ENCODE measurements around the gene PROB1.

Gene PROB1

DNA sequence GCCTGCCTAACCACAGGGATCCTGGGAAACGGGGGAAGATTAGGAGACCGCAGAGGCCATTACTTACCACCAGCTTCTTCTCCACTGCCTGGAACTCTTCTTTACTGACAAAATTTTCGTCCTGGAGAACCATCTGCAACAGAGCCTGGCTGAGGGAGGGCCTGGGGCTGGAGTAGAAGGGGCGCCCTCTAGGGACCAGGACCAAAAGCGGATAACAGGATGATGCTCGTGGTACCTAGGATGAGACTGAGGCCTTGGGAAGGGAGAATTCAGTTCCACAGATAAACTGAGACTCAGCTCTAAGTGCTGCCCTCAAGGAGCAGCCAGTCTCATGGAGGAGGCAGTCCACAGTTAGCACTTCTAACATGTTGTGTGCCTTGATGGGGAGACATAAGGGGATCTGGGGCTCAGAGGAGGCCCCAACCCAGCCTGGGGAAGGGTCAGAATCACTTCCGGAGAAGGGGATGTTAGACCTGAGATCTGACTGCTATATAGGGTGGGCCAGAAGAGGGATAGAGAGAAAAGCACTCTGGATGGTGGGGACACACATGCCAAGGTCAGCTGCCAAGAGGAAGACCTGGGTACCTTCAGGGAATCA lies 7.8 kb upstream of the PROB1 start:
- Histone ChIP-seq H3K27ac (ENCODE audit: insufficient read depth, low read depth, low read length, poor library complexity, severe bottlenecking) (no peak overlapping the region), H3K4me3 (ENCODE audit: insufficient read depth, low read depth, low read length) (no peak overlapping the region), H3K4me1 (ENCODE audit: control insufficient read depth, insufficient read depth, low read length) (peaks cover 8% of the 10 kb centered on the region), H3K27me3 (ENCODE audit: control insufficient read depth, insufficient read depth, low read length, poor library complexity, severe bottlenecking) (no peaks in the 10 kb centered on the region), H3K36me3 (ENCODE audit: control insufficient read depth, insufficient read depth, low read length) (no peaks in the 10 kb centered on the region), H3K9me3 (ENCODE audit: control insufficient read depth, low read length) (no peaks in the 10 kb centered on the region)
- WGBS, 2 experiments: 65 to 75% methylated on average over 7 of the region's 7 CpGs

DNA sequence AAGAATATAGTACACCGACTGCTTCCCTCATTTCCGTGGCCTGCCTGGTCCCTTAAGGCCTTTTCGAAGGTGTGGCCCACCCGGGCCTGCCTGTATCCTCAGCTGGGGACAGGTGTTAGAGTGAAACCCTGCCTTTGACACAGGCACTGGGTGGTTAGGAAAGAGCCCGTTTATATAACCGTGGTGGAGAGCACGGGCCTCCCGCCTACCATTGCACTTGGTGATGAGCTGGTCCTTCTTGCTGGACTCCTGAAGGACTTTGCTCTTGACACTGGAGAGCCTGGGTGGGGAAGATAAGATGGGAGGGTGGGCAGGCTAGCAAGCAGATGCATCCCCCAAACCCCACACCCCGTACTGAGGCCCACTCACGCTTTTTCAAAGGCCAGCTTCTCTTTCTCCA lies 6.6 kb upstream of the PROB1 start:
- H3K4me3 ChIP-seq (ENCODE audit: insufficient read depth, low read depth, low read length): no peak overlapping the region
- 94 to 97% methylated on average over 10 of the region's 10 CpGs for WGBS, 2 experiments
- H3K4me1 ChIP-seq (ENCODE audit: control insufficient read depth, insufficient read depth, low read length): peaks cover 8% of the 10 kb centered on the region
- no peaks in the 10 kb centered on the region for H3K36me3 ChIP-seq (ENCODE audit: control insufficient read depth, insufficient read depth, low read length)
- no peak overlapping the region for H3K27ac ChIP-seq (ENCODE audit: insufficient read depth, low read depth, low read length, poor library complexity, severe bottlenecking)
- H3K27me3 ChIP-seq (ENCODE audit: control insufficient read depth, insufficient read depth, low read length, poor library complexity, severe bottlenecking): no peaks in the 10 kb centered on the region
- no peaks in the 10 kb centered on the region for H3K9me3 ChIP-seq (ENCODE audit: control insufficient read depth, low read length)

DNA sequence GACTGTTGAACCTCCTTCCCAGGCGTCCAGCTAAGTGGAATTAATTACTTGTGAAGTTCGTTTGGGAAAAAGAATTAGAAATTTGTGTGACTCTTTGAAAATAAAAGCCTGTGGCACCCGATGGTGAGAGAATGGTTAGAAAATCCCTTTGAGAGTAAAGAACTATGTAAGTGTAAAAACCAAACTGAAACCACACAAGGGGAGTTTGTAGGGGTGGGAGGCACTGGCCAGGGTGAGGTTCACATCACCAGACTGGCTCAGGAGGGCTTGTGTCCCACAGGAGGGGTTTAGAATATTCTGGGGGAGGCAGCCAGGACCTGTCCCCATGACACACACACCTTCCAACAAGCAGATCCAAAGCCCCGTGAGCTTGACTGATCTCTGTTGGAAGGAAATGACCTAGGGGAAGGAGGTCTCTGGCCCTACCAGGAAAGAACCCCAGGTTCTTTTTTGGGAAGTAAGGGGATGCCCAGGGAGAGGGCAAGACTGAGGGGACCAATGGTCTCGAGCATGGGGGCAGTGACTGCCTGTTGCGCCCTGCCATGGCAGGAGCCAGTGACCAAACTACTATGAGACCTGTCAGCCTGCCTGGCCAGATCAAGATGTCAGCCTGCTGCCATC lies 4.7 kb upstream of the PROB1 start:
- WGBS, 2 experiments: 94% methylated on average over 6 of the region's 6 CpGs

DNA sequence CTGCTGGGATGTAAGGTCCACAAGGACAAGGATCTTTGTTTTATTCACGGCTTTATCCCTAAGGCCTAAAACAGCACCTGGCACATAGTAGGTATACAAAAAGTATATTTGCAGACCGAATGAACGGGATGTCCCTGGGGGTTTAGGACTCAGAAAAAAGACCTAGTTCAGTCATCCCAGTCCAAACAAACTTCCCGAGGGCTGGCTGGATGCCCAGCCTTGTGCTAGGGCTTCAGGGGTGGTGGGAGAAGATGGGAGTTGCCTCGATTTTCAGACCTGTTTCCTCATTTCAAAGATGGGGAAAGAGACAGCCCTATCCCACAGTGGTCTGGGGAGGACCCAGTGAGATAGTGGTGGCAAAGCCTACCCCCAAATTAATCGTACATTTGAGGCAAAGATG lies 3.0 kb upstream of the PROB1 start:
- H3K9me3 ChIP-seq (ENCODE audit: control insufficient read depth, low read length): no peaks in the 10 kb centered on the region
- no peak overlapping the region for H3K27ac ChIP-seq (ENCODE audit: insufficient read depth, low read depth, low read length, poor library complexity, severe bottlenecking)
- WGBS, 2 experiments: 93 to 94% methylated on average over 6 of the region's 6 CpGs
- no peaks in the 10 kb centered on the region for H3K36me3 ChIP-seq (ENCODE audit: control insufficient read depth, insufficient read depth, low read length)
- no peak overlapping the region for H3K4me3 ChIP-seq (ENCODE audit: insufficient read depth, low read depth, low read length)
- H3K4me1 ChIP-seq (ENCODE audit: control insufficient read depth, insufficient read depth, low read length): peaks cover 1% of the 10 kb centered on the region
- H3K27me3 ChIP-seq (ENCODE audit: control insufficient read depth, insufficient read depth, low read length, poor library complexity, severe bottlenecking): peaks cover 34% of the 10 kb centered on the region

More for the DNA sequence above, 4.7 kb upstream of the PROB1 start:
- peaks cover 17% of the 10 kb centered on the region for H3K27me3 ChIP-seq (ENCODE audit: control insufficient read depth, insufficient read depth, low read length, poor library complexity, severe bottlenecking)
- H3K9me3 ChIP-seq (ENCODE audit: control insufficient read depth, low read length): no peaks in the 10 kb centered on the region
- peaks cover 8% of the 10 kb centered on the region for H3K4me1 ChIP-seq (ENCODE audit: control insufficient read depth, insufficient read depth, low read length)
- no peak overlapping the region for H3K4me3 ChIP-seq (ENCODE audit: insufficient read depth, low read depth, low read length)
- H3K36me3 ChIP-seq (ENCODE audit: control insufficient read depth, insufficient read depth, low read length): no peaks in the 10 kb centered on the region
- no peak overlapping the region for H3K27ac ChIP-seq (ENCODE audit: insufficient read depth, low read depth, low read length, poor library complexity, severe bottlenecking)

DNA sequence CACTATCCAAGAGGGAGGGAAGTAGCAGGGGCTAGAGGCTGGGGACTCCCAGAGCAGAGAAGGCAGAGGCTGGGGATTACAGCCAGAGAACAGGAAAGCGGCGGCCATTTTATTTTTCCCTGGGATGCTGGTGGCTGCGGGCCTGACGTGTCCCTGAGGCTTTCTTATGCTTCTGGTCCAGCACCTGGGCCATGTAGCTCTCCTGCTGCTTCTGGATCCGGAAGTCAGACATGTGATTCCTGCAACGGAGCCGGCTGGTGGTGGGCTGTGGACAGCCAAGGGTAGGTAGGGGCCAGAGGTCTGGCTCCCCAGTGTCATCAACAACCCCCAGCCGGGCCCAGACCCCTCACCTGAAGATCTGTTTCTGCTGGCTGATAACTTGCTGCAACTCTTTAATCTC lies 1.8 kb upstream of the PROB1 start:
- H3K4me3 ChIP-seq (ENCODE audit: insufficient read depth, low read depth, low read length): no peak overlapping the region
- H3K9me3 ChIP-seq (ENCODE audit: control insufficient read depth, low read length): no peaks in the 10 kb centered on the region
- H3K36me3 ChIP-seq (ENCODE audit: control insufficient read depth, insufficient read depth, low read length): no peaks in the 10 kb centered on the region
- peaks cover 46% of the 10 kb centered on the region for H3K27me3 ChIP-seq (ENCODE audit: control insufficient read depth, insufficient read depth, low read length, poor library complexity, severe bottlenecking)
- H3K4me1 ChIP-seq (ENCODE audit: control insufficient read depth, insufficient read depth, low read length): no peaks in the 10 kb centered on the region
- no peak overlapping the region for H3K27ac ChIP-seq (ENCODE audit: insufficient read depth, low read depth, low read length, poor library complexity, severe bottlenecking)
- WGBS, 2 experiments: 89 to 90% methylated on average over 8 of the region's 8 CpGs

DNA sequence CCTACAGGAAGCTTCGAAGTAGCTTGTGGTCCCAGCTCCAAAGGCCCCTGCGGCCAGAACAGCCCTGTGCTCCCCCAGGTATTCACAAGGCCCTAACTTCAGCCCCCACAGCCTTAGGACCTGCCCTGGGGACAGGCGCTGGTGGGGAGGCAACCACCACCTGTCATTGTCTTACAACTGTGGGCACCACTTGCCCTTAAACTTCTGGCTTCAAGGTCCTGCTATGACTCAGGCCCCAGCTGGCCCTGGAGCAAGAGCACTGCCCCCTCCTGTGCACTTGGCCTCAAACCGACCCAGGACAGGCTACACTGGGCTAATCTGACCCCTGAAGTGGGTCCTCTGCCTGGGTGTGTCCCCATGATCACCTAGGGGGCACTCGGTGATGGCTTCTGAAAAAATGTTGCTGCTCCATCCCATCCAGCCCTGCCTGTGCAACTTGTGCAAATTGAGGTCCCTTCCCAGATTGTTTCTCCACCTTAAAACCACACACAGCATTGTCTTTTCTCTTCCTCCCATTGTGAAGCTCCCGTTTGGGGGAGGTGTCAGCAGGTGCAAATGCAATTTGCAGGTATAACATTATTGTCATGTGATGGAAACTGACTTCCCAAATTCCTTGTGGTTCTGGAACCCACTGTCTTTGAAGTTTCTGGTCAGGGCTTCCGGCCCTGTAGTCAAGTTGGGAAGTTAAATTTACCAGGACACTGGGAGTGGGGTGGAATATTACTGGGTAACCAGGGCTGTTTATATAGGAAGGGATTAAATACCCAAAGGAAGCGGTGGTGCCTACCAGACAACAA lies 1.1 kb upstream of the PROB1 start:
- H3K9me3 ChIP-seq (ENCODE audit: control insufficient read depth, low read length): no peaks in the 10 kb centered on the region
- H3K27ac ChIP-seq (ENCODE audit: insufficient read depth, low read depth, low read length, poor library complexity, severe bottlenecking): no peak overlapping the region
- no peaks in the 10 kb centered on the region for H3K36me3 ChIP-seq (ENCODE audit: control insufficient read depth, insufficient read depth, low read length)
- no peak overlapping the region for H3K4me3 ChIP-seq (ENCODE audit: insufficient read depth, low read depth, low read length)
- WGBS, 2 experiments: 81 to 84% methylated on average over 8 of the region's 8 CpGs
- H3K27me3 ChIP-seq (ENCODE audit: control insufficient read depth, insufficient read depth, low read length, poor library complexity, severe bottlenecking): peaks cover 53% of the 10 kb centered on the region
- no peaks in the 10 kb centered on the region for H3K4me1 ChIP-seq (ENCODE audit: control insufficient read depth, insufficient read depth, low read length)

DNA sequence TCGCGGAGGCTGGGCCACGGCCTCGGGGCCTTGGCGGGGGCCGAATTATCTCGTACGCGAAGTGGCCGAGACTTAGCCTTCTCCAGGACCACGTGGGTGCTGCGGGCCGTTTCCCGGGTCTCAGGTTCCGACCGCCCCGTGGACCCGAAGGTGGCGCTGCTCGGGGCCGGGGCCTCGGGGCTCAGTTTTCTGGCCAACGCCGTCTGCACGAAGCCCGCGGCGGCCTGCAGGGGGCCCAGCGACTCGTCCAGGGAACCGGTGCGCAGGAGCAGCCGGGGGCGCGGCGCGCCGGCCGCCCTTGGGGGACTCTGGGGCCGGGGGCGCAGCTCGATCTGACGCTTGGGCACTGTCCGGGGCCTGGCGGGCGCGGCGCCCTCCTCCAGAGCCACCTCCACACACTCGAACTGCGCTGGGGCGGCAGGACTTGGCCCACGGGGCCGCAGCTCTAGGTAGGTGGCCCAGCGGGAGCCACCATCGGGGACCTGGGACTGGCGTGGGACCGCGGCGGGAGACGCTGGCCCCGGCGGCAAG lies 716 bp downstream of the PROB1 start:
- peaks cover 53% of the 10 kb centered on the region for H3K27me3 ChIP-seq (ENCODE audit: control insufficient read depth, insufficient read depth, low read length, poor library complexity, severe bottlenecking)
- H3K27ac ChIP-seq (ENCODE audit: insufficient read depth, low read depth, low read length, poor library complexity, severe bottlenecking): no peak overlapping the region
- H3K9me3 ChIP-seq (ENCODE audit: control insufficient read depth, low read length): no peaks in the 10 kb centered on the region
- 3% methylated on average over 62 of the region's 62 CpGs for WGBS, 2 experiments
- no peaks in the 10 kb centered on the region for H3K4me1 ChIP-seq (ENCODE audit: control insufficient read depth, insufficient read depth, low read length)
- no peaks in the 10 kb centered on the region for H3K36me3 ChIP-seq (ENCODE audit: control insufficient read depth, insufficient read depth, low read length)
- peak overlapping the region; percentile 40 for H3K4me3 ChIP-seq (ENCODE audit: insufficient read depth, low read depth, low read length)

DNA sequence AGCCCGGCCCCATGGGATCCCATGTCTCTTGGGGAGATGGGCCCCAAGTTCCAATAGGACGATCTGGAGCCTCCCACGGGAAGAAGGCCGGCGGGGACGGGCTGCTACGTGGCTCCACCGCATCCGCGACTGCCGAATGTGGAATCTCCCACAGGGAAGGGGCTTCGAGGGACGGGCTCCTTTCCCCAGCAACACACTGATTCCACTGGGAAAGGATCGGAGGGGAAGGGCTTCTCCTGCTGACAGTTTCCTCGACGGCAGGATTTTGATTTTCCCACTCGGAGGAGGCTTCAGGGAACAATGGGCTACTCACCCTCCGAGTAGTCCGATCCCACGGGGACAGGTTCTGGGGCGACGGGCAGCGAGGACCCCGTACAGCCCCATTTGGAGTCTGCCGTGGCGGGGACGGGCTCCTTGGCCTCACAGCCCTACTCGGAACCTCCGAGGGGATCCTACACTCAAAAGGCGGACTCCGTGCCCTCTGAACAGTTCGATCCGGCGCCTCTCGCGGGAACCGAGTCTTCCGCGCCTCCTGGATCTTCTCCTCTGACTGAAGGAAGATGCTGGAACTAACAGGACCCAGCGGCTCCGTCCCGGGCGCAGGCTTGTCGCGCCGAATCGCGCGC lies 1.3 kb downstream of the PROB1 start:
- H3K4me1 ChIP-seq (ENCODE audit: control insufficient read depth, insufficient read depth, low read length): no peaks in the 10 kb centered on the region
- no peaks in the 10 kb centered on the region for H3K9me3 ChIP-seq (ENCODE audit: control insufficient read depth, low read length)
- 8 to 9% methylated on average over 49 of the region's 49 CpGs for WGBS, 2 experiments

DNA sequence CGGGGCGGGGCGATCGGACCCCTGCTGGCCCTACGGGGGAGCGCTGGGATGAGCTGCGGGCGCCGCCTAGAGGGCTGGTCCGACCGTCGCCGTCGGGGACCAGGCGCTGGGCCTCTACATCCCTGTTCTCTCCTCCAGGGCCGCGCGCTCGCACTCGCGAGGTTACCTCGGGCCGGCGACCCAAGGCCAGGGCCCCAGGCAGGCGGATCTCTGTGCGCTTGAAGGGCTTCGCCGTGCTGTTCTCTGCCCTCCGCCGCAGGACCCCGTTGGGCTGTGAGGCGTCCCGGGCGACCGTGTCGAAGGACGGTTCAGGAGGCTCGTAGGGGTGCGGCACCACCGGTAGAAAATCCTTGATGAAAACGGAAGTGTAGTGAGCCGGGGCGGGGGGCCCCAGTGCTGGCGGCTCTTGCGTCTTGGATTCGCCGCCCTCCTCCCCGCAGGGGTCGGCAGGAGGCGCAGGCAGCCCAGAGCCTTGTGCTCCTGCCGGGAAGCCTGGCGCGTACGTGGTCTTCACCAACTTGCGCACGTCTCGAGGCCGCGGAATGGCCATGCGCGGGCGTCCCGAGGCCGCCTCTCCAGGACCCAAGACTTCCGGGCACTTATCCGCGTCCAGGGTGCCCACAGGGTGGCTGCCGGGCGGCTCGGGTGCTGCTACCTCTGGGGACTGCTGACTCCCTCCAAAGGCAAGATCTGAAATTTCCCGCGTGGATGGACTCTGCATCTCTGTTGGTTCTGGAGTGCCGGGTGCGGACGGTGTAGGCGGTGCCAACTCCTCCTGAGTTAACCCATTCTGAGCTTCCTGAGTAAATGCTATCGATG lies 2.0 kb downstream of the PROB1 start:
- H3K27me3 ChIP-seq (ENCODE audit: control insufficient read depth, insufficient read depth, low read length, poor library complexity, severe bottlenecking): peaks cover 53% of the 10 kb centered on the region
- no peaks in the 10 kb centered on the region for H3K9me3 ChIP-seq (ENCODE audit: control insufficient read depth, low read length)
- peak overlapping the region; percentile 40 for H3K4me3 ChIP-seq (ENCODE audit: insufficient read depth, low read depth, low read length)
- no peaks in the 10 kb centered on the region for H3K36me3 ChIP-seq (ENCODE audit: control insufficient read depth, insufficient read depth, low read length)
- peaks cover 6% of the 10 kb centered on the region for H3K4me1 ChIP-seq (ENCODE audit: control insufficient read depth, insufficient read depth, low read length)
- no peak overlapping the region for H3K27ac ChIP-seq (ENCODE audit: insufficient read depth, low read depth, low read length, poor library complexity, severe bottlenecking)
- 1 to 2% methylated on average over 77 of the region's 77 CpGs for WGBS, 2 experiments

More for the DNA sequence above, 1.3 kb downstream of the PROB1 start:
- H3K36me3 ChIP-seq (ENCODE audit: control insufficient read depth, insufficient read depth, low read length): no peaks in the 10 kb centered on the region
- H3K27me3 ChIP-seq (ENCODE audit: control insufficient read depth, insufficient read depth, low read length, poor library complexity, severe bottlenecking): peaks cover 53% of the 10 kb centered on the region
- no peak overlapping the region for H3K27ac ChIP-seq (ENCODE audit: insufficient read depth, low read depth, low read length, poor library complexity, severe bottlenecking)
- H3K4me3 ChIP-seq (ENCODE audit: insufficient read depth, low read depth, low read length): peak overlapping the region; percentile 40

Data from ectodermal cell (in vitro differentiated cells).